WTC11 (cell line): Measurements from ENCODE around the gene XKR3. TPM values are rescaled to one million over a fixed set of nuclear protein-coding genes. Genes with fewer than 3 reads are reported as not detected.

Source experiments
- ATAC-seq: fragments of 200-7000 bp; cut with Tn5 transposase; 2 replicates; pipeline ENCODE4 v1.10.0; 2021; ENCODE audit warnings: mild to moderate bottlenecking, moderate library complexity
- CTCF ChIA-PET: fragments of 300-600 bp; sonication (Branson Sonifier 250); formaldehyde crosslinking; loops from one replicate; lab custom pipeline; 2021; ENCODE audit warnings: antibody characterized with exemption; lab: Charles Lee
- POLR2A ChIA-PET: fragments of 350-600 bp; sonication (Branson Sonifier 250); formaldehyde crosslinking; loops from one replicate; lab custom pipeline; 2021; ENCODE audit warnings: antibody characterized with exemption; lab: Charles Lee
- DNase-seq: peaks from one replicate; pipeline ENCODE4 v3.0.0; 2021; ENCODE audit warnings: low spot score
- H3K27ac Mint-ChIP-seq: 2 replicates; pipeline ENCODE4 v1.8.0; 2021; ENCODE audit warnings: mixed read lengths
- H3K27me3 Mint-ChIP-seq: 2 replicates; pipeline ENCODE4 v1.8.0; 2021; ENCODE audit warnings: low read depth, mild to moderate bottlenecking, moderate library complexity, mixed read lengths
- H3K36me3 Mint-ChIP-seq: 2 replicates; pipeline ENCODE4 v1.8.0; 2021; ENCODE audit warnings: mixed read lengths
- H3K4me1 Mint-ChIP-seq: 2 replicates; pipeline ENCODE4 v1.8.0; 2022; ENCODE audit warnings: mixed read lengths
- H3K4me3 Mint-ChIP-seq: 2 replicates; pipeline ENCODE4 v1.8.0; 2021; ENCODE audit warnings: mild to moderate bottlenecking, moderate library complexity, mixed read lengths
- H3K9me3 Mint-ChIP-seq: 2 replicates; pipeline ENCODE4 v1.8.0; 2021; ENCODE audit warnings: mixed read lengths
- CREM ChIP-seq: sonication (generic); formaldehyde crosslinking; IDR thresholded peaks from 2 replicates; pipeline ENCODE4 v1.8.1; 2022; ENCODE audit warnings: mild to moderate bottlenecking, missing genetic modification reagents, moderate library complexity
- ETV6 ChIP-seq: sonication (generic); formaldehyde crosslinking; IDR thresholded peaks from 2 replicates; pipeline ENCODE4 v1.8.1; 2022; ENCODE audit warnings: mild to moderate bottlenecking, missing genetic modification reagents
- PRRX2 ChIP-seq: fragments of 250-450 bp; sonication (Bioruptor Pico); IDR thresholded peaks from 2 replicates; pipeline ENCODE4 v1.8.0; 2021; ENCODE audit warnings: mild to moderate bottlenecking
- RELA ChIP-seq: sonication (generic); formaldehyde crosslinking; IDR thresholded peaks from 2 replicates; pipeline ENCODE4 v1.8.1; 2022; ENCODE audit warnings: missing genetic modification reagents, mild to moderate bottlenecking, borderline replicate concordance
- SMAD3 ChIP-seq: sonication (generic); formaldehyde crosslinking; IDR thresholded peaks from 2 replicates; pipeline ENCODE4 v1.8.0; 2022; ENCODE audit warnings: missing genetic modification reagents, mild to moderate bottlenecking, borderline replicate concordance
- TCF7 ChIP-seq: sonication (generic); formaldehyde crosslinking; IDR thresholded peaks from 2 replicates; pipeline ENCODE4 v1.8.0; 2022; ENCODE audit warnings: mild to moderate bottlenecking, low read depth, missing genetic modification reagents, moderate library complexity
- TP53 ChIP-seq: sonication (generic); formaldehyde crosslinking; IDR thresholded peaks from 2 replicates; pipeline ENCODE4 v1.8.1; 2023; ENCODE audit warnings: mild to moderate bottlenecking, missing genetic modification reagents
- ZBTB21 ChIP-seq: sonication (generic); formaldehyde crosslinking; IDR thresholded peaks from 2 replicates; pipeline ENCODE4 v1.8.1; 2023; ENCODE audit warnings: mild to moderate bottlenecking, missing genetic modification reagents, borderline replicate concordance
- ZNF219 ChIP-seq: sonication (generic); formaldehyde crosslinking; IDR thresholded peaks from 2 replicates; pipeline ENCODE4 v1.8.0; 2023; ENCODE audit warnings: missing genetic modification reagents, mild to moderate bottlenecking, borderline replicate concordance
- ZNF423 ChIP-seq: fragments of 250-450 bp; sonication (Bioruptor Pico); IDR thresholded peaks from 2 replicates; pipeline ENCODE4 v2.1.2; 2022; ENCODE audit warnings: mild to moderate bottlenecking, moderate library complexity
- total RNA-seq: library from RNA; stranded (reverse); gene quantifications from 3 replicates; pipeline ENCODE4 v1.2.3, GENCODE V29; 2021
- TF ChIP-seq, protein P1 (sequence below): fragments of 250-450 bp; sonication (Bioruptor Pico); IDR thresholded peaks from 2 replicates; pipeline ENCODE4 v1.9.0; 2021; ENCODE audit warnings: mild to moderate bottlenecking
- TF ChIP-seq, protein P2 (sequence below): fragments of 250-450 bp; sonication (Bioruptor Pico); IDR thresholded peaks from 2 replicates; pipeline ENCODE4 v2.1.2; 2022; ENCODE audit warnings: mild to moderate bottlenecking, moderate library complexity
- TF ChIP-seq, protein P3 (sequence below): fragments of 200-600 bp; IDR thresholded peaks from 2 replicates; pipeline ENCODE4 v1.8.0; 2022; ENCODE audit warnings: antibody characterized with exemption
- TF ChIP-seq, protein P4 (sequence below): sonication (generic); formaldehyde crosslinking; conservative IDR thresholded peaks from 2 replicates; pipeline ENCODE4 v1.8.1; 2023; ENCODE audit warnings: mild to moderate bottlenecking, low read depth, missing genetic modification reagents, moderate library complexity
- TF ChIP-seq, protein P5 (sequence below): sonication (generic); formaldehyde crosslinking; IDR thresholded peaks from 2 replicates; pipeline ENCODE4 v1.8.1; 2022; ENCODE audit warnings: low read depth, missing genetic modification reagents, borderline replicate concordance

The XKR3 gene
- total RNA-seq, 1 experiment from 2014 or later: not detected

DNA sequence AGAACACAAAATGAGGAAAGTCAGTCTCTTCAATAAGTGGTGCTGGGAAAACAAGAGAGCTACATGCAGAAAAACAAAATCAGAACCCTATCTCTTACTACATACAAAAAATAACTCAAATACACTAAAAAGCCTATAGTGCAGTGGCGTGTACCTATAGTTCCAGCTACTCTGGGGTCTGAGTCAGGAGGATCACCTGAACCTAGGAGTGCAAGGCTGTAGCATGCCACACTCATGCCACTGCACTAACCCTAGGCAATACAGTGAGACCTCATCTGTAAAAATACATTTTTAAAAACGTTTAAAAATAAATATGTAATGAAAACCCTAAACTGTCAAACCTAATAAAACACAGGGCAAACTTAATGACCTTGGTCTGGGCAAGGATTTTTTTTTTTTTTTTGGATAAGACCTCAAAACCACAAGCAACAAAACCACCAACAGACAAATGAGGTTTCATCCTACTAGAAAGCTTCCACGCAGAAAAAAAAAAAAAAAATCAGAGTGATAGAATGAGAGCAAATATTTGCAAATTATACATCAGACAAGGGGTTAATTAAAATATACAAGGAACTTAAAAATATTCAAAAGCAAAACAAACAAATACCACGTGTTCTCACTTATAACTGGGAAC, 35.2 kb downstream of the XKR3 start:
- ChIA-PET CTCF (no interaction called here), POLR2A (no interaction called here)
- no peak overlapping the region for H3K27ac Mint-ChIP-seq
- ATAC-seq (no peak), DNase-seq (no peak)
- peaks cover 24% of the 10 kb centered on the region for H3K4me1 Mint-ChIP-seq
- peaks cover 49% of the 10 kb centered on the region for H3K36me3 Mint-ChIP-seq
- no peaks in the 10 kb centered on the region for H3K27me3 Mint-ChIP-seq
- TF ChIP-seq, protein P1, sequence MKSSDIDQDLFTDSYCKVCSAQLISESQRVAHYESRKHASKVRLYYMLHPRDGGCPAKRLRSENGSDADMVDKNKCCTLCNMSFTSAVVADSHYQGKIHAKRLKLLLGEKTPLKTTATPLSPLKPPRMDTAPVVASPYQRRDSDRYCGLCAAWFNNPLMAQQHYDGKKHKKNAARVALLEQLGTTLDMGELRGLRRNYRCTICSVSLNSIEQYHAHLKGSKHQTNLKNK: no peak
- TF ChIP-seq ZNF219: no peak
- TF ChIP-seq, protein P2, sequence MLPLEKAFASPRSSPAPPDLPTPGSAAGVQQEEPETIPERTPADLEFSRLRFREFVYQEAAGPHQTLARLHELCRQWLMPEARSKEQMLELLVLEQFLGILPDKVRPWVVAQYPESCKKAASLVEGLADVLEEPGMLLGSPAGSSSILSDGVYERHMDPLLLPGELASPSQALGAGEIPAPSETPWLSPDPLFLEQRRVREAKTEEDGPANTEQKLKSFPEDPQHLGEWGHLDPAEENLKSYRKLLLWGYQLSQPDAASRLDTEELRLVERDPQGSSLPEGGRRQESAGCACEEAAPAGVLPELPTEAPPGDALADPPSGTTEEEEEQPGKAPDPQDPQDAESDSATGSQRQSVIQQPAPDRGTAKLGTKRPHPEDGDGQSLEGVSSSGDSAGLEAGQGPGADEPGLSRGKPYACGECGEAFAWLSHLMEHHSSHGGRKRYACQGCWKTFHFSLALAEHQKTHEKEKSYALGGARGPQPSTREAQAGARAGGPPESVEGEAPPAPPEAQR (CRISPR knock-in tag): no peak
- peaks cover 83% of the 10 kb centered on the region for H3K9me3 Mint-ChIP-seq
- no peak overlapping the region for H3K4me3 Mint-ChIP-seq

DNA sequence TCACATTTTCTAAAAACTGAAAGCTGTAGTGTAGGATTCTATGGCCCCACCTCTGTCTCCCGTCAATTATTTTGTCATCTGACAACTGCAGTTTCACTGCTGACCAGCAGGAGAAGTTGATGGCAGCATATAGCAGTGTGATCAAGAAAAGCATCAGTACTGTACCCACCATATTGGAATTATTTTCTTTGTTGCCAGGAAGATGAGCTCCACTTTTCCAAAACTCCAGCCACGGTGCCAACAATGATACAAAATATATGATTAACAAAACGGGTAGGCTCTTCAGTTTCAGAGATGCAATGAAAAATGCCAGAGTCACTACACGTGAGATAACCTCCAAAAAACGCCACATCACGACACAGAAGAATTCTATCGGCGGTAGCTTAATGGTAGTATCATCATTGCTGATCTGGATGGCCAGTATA, 41.3 kb downstream of the XKR3 start:
- peaks cover 63% of the 10 kb centered on the region for H3K9me3 Mint-ChIP-seq
- peaks cover 37% of the 10 kb centered on the region for H3K36me3 Mint-ChIP-seq
- TF ChIP-seq CREM: no peak
- no peak for TF ChIP-seq SMAD3 (CRISPR knock-in tag)
- TF ChIP-seq, protein P3, sequence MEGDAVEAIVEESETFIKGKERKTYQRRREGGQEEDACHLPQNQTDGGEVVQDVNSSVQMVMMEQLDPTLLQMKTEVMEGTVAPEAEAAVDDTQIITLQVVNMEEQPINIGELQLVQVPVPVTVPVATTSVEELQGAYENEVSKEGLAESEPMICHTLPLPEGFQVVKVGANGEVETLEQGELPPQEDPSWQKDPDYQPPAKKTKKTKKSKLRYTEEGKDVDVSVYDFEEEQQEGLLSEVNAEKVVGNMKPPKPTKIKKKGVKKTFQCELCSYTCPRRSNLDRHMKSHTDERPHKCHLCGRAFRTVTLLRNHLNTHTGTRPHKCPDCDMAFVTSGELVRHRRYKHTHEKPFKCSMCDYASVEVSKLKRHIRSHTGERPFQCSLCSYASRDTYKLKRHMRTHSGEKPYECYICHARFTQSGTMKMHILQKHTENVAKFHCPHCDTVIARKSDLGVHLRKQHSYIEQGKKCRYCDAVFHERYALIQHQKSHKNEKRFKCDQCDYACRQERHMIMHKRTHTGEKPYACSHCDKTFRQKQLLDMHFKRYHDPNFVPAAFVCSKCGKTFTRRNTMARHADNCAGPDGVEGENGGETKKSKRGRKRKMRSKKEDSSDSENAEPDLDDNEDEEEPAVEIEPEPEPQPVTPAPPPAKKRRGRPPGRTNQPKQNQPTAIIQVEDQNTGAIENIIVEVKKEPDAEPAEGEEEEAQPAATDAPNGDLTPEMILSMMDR: peak; percentile 28; the same call in 1 of the 2 replicates
- TF ChIP-seq, protein P4, sequence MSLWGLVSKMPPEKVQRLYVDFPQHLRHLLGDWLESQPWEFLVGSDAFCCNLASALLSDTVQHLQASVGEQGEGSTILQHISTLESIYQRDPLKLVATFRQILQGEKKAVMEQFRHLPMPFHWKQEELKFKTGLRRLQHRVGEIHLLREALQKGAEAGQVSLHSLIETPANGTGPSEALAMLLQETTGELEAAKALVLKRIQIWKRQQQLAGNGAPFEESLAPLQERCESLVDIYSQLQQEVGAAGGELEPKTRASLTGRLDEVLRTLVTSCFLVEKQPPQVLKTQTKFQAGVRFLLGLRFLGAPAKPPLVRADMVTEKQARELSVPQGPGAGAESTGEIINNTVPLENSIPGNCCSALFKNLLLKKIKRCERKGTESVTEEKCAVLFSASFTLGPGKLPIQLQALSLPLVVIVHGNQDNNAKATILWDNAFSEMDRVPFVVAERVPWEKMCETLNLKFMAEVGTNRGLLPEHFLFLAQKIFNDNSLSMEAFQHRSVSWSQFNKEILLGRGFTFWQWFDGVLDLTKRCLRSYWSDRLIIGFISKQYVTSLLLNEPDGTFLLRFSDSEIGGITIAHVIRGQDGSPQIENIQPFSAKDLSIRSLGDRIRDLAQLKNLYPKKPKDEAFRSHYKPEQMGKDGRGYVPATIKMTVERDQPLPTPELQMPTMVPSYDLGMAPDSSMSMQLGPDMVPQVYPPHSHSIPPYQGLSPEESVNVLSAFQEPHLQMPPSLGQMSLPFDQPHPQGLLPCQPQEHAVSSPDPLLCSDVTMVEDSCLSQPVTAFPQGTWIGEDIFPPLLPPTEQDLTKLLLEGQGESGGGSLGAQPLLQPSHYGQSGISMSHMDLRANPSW (CRISPR knock-in tag): no peak
- TF ChIP-seq, protein P5, sequence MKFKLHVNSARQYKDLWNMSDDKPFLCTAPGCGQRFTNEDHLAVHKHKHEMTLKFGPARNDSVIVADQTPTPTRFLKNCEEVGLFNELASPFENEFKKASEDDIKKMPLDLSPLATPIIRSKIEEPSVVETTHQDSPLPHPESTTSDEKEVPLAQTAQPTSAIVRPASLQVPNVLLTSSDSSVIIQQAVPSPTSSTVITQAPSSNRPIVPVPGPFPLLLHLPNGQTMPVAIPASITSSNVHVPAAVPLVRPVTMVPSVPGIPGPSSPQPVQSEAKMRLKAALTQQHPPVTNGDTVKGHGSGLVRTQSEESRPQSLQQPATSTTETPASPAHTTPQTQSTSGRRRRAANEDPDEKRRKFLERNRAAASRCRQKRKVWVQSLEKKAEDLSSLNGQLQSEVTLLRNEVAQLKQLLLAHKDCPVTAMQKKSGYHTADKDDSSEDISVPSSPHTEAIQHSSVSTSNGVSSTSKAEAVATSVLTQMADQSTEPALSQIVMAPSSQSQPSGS (CRISPR knock-in tag): no peak
- no peak for TF ChIP-seq RELA (CRISPR knock-in tag)
- TF ChIP-seq PRRX2 (CRISPR knock-in tag): no peak
- TF ChIP-seq TCF7: no peak
- TF ChIP-seq, all 79 proteins: peak for 1
- POLR2A ChIA-PET: no interaction called here
- H3K4me1 Mint-ChIP-seq: peaks cover 2% of the 10 kb centered on the region; the same call in 1 of the 2 replicates
- no peak overlapping the region for H3K4me3 Mint-ChIP-seq
- peak; percentile 55; the same call in 1 of the 2 replicates for ATAC-seq
- CTCF ChIA-PET: interaction anchor here (0.8 to 1.0 kb wide), 7 partner anchors 10 to 274 kb away, joined by 3 read pairs; no protein-coding TSS in a partner anchor
- H3K27me3 Mint-ChIP-seq: no peaks in the 10 kb centered on the region
- no peak for DNase-seq
- H3K27ac Mint-ChIP-seq: no peak overlapping the region

DNA sequence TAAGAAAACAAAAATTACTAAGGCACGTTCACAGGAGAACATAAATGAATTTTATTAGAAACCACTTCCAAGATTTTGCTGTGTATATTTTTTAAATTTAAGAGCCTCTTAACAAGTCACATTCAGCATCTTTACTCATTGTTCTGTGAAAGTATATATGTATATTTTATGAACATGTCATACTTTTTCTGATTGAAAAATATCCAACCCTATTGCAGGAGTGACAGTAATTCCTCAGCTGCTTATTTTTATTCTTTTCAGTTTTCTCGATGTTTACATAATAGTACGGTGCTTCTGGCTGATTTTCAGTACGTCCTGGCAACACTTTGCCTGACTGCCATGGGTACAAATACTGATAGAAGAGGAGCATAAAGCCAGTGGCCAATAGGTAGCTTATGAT, 41.8 kb downstream of the XKR3 start:
- DNase-seq (no peak), ATAC-seq (no peak)
- TF ChIP-seq ETV6 (CRISPR knock-in tag) (no peak), ZNF423 (CRISPR knock-in tag) (no peak), TP53 (CRISPR knock-in tag) (no peak), ZBTB21 (CRISPR knock-in tag) (no peak)
- TF ChIP-seq, protein P1: no peak
- ChIA-PET CTCF (interaction anchor here (0.8 to 1.0 kb wide), 5 partner anchors 11 to 71 kb away, joined by 3 read pairs; no protein-coding TSS in a partner anchor), POLR2A (no interaction called here)
- no peaks in the 10 kb centered on the region for H3K4me1 Mint-ChIP-seq
- no peak overlapping the region for H3K27ac Mint-ChIP-seq
- no peak overlapping the region for H3K4me3 Mint-ChIP-seq
- H3K9me3 Mint-ChIP-seq: peaks cover 64% of the 10 kb centered on the region
- peaks cover 37% of the 10 kb centered on the region for H3K36me3 Mint-ChIP-seq
- H3K27me3 Mint-ChIP-seq: no peaks in the 10 kb centered on the region
